H1 (cell line): ENCODE measurements around the gene PRSS48.
"Not testable (repeated sequence)": the region's sequence is repeated elsewhere in the genome, so short reads cannot be mapped to it uniquely, and the experiment has no call there.

ENCODE experiments used
- POLR2A ChIP-seq, 2 experiments: IDR thresholded peaks; 1 replicate in 1 of 2; 2 replicates in 1 of 2; pipeline ENCODE4 v1.6.1; 2011; ENCODE audit warnings: low read depth in 2 of 2, low read length in 2 of 2, mild to moderate bottlenecking in 2 of 2; ENCODE audit errors: control extremely low read depth in 1 of 2
- TF ChIP-seq, protein P1 (sequence below), 3 experiments: IDR thresholded peaks; 1 replicate in 2 of 3; 2 replicates in 1 of 3; pipeline versions ENCODE4 v1.5.1 to v1.6.1; 2011; ENCODE audit warnings: low read length in 3 of 3, mild to moderate bottlenecking in 3 of 3, inconsistent platforms in 2 of 3, low read depth in 1 of 3, moderate library complexity in 1 of 3; ENCODE audit not compliant: insufficient read depth in 1 of 3; ENCODE audit errors: control extremely low read depth in 1 of 3

- TF ChIP-seq, protein P1, sequence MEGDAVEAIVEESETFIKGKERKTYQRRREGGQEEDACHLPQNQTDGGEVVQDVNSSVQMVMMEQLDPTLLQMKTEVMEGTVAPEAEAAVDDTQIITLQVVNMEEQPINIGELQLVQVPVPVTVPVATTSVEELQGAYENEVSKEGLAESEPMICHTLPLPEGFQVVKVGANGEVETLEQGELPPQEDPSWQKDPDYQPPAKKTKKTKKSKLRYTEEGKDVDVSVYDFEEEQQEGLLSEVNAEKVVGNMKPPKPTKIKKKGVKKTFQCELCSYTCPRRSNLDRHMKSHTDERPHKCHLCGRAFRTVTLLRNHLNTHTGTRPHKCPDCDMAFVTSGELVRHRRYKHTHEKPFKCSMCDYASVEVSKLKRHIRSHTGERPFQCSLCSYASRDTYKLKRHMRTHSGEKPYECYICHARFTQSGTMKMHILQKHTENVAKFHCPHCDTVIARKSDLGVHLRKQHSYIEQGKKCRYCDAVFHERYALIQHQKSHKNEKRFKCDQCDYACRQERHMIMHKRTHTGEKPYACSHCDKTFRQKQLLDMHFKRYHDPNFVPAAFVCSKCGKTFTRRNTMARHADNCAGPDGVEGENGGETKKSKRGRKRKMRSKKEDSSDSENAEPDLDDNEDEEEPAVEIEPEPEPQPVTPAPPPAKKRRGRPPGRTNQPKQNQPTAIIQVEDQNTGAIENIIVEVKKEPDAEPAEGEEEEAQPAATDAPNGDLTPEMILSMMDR (IDR thresholded peaks at IDR 0.05; ENCODE audit: control extremely low read depth in 1 of 3, insufficient read depth in 1 of 3, low read depth in 1 of 3, low read length in 3 of 3), result not testable (repeated sequence)
- not testable (repeated sequence) for TF ChIP-seq POLR2A (IDR thresholded peaks at IDR 0.05; ENCODE audit: control extremely low read depth in 1 of 2, low read depth in 2 of 2, low read length in 2 of 2)
Measured at GRCh38 chr4:151235373-151235772, 41.6 kb upstream of the PRSS48 start.
